Mammary microvascular endothelial cell (primary cell): ENCODE results near the gene OR51E1. TPM values are rescaled to one million over a fixed set of nuclear protein-coding genes. Genes with fewer than 3 reads are reported as not detected.

Source experiments
- total RNA-seq: library from RNA; depleted of rRNA; stranded (reverse); fragments of >200 nt; gene quantifications from 2 replicates; pipeline ENCODE4 v1.2.3, GENCODE V29; 2015

Gene OR51E1
- total RNA-seq, result not detected in 2 replicates

GRCh38 chr11:4643682-4644081, at the start of gene OR51E1:
OR51E1 (plus strand) TSS chr11:4643982; CDS start chr11:4652527, 8,545 bp downstream.

GRCh38 chr11:4607781-4608666, 35.8 kb upstream of the OR51E1 start, which contains the start of gene TRIM68:
TRIM68 (minus strand) TSS chr11:4608231; CDS start chr11:4605504, 2,727 bp downstream.

GRCh38 chr11:4636962-4637661, 6.7 kb upstream of the OR51E1 start, which contains the start of gene OR51D1:
OR51D1 (plus strand) TSS chr11:4637477; CDS start chr11:4639791, 2,314 bp downstream.

GRCh38 chr11:4697585-4697984, 53.8 kb downstream of the OR51E1 start, which contains the start of gene OR51E2:
OR51E2 (minus strand) TSS chr11:4697853; CDS start chr11:4682711, 15,142 bp downstream.

GRCh38 chr11:4704054-4704789, 60.4 kb downstream of the OR51E1 start, which contains the start of gene MMP26:
MMP26 (plus strand) TSS chr11:4704784.

Other genes starting within 250 kb of the OR51E1 start
- gene OR52K2, start 194.7 kb upstream of the OR51E1 start, total RNA-seq, result not detected in 2 replicates
- gene OR52K1, start 161.3 kb upstream of the OR51E1 start, total RNA-seq, result not detected in 2 replicates
- not detected in 2 replicates for gene OR52M1, start 98.8 kb upstream of the OR51E1 start, total RNA-seq
- not detected in 2 replicates for gene OR52I2, start 62.2 kb upstream of the OR51E1 start, total RNA-seq
- not detected in 2 replicates for gene OR52I1, start 49.9 kb upstream of the OR51E1 start, total RNA-seq
- gene TRIM68, start 35.8 kb upstream of the OR51E1 start, total RNA-seq, result 7.4 and 12.7 TPM in 2 replicates
- not detected in 2 replicates for gene OR51D1, start 6.5 kb upstream of the OR51E1 start, total RNA-seq
- gene OR51E2, start 53.9 kb downstream of the OR51E1 start, total RNA-seq, result not detected in 2 replicates
- not detected in 2 replicates for gene MMP26, start 60.8 kb downstream of the OR51E1 start, total RNA-seq
- not detected in 2 replicates for gene OR51F1, start 126.0 kb downstream of the OR51E1 start, total RNA-seq
- gene OR52R1, start 160.4 kb downstream of the OR51E1 start, total RNA-seq, result not detected in 2 replicates
- gene OR51F2, start 177.3 kb downstream of the OR51E1 start, total RNA-seq, result not detected in 2 replicates
- not detected in 2 replicates for gene OR51S1, start 205.2 kb downstream of the OR51E1 start, total RNA-seq
- gene OR51T1, start 237.9 kb downstream of the OR51E1 start, total RNA-seq, result not detected in 2 replicates